NB4 (cell line): ENCODE data around the gene PMF1.

ENCODE experiments used
- CTCF ChIP-seq: IDR thresholded peaks from one replicate; pipeline ENCODE4 v1.5.1; 2012; ENCODE audit warnings: low read depth, low read length
- MAX ChIP-seq: IDR thresholded peaks from 2 replicates; pipeline ENCODE4 v1.6.1; 2011; ENCODE audit warnings: low read depth, low read length
- MYC ChIP-seq: IDR thresholded peaks from 2 replicates; pipeline ENCODE4 v1.6.1; 2011; ENCODE audit warnings: low read depth, low read length
- POLR2A ChIP-seq: IDR thresholded peaks from 2 replicates; pipeline ENCODE4 v1.6.1; 2011; ENCODE audit warnings: mild to moderate bottlenecking; ENCODE audit not compliant: insufficient read length; ENCODE audit errors: extremely low read depth

- TF ChIP-seq CTCF (no peak), POLR2A (no peak), MAX (no peak), MYC (no peak)
Measured at GRCh38 chr1:156276532-156276931, 63.7 kb downstream of the PMF1 start.
